K562 (cell line): ENCODE data around the gene ZNF268. TPM values are rescaled to one million over a fixed set of nuclear protein-coding genes. Genes with fewer than 3 reads are reported as not detected.

ENCODE experiments used
- ATAC-seq: fragments of 200-7000 bp; cut with Tn5 transposase; 3 replicates; pipeline ENCODE4 v1.9.1; 2020; ENCODE audit warnings: moderate library complexity
- BruUV-seq: library from RNA; stranded (reverse); fragments of 400-500 nt; replicated peaks from 2 replicates; lab custom pipeline; 2021; lab: Mats Ljungman, UMichigan
- CTCF ChIA-PET: fragments of 300-600 bp; formaldehyde crosslinking; extraction: SDS; loops from one replicate; lab custom pipeline; 2021; ENCODE audit warnings: low intra/inter-chr PET ratio; lab: Yijun Ruan, JAX
- POLR2A ChIA-PET: fragments of 300-600, 350-650 bp; sonication (Branson Sonifier 250); formaldehyde crosslinking; extraction: SDS; loops from one replicate; lab custom pipeline; 2021; ENCODE audit warnings: antibody characterized with exemption, inconsistent platforms; lab: Yijun Ruan, JAX
- DNase-seq, 4 experiments: peaks; one replicate each; pipeline versions ENCODE4 v3.0.0 to v3.0.0-alpha.2; 2011 to 2018; ENCODE audit warnings: low spot score in 3 of 4, mixed read lengths in 3 of 4; ENCODE audit errors: extremely low read depth in 1 of 4
- FAIRE-seq: peaks from 2 replicates; lab custom pipeline; 2011; peaks lifted over from hg19 to GRCh38; lab: Jason Lieb, UNC
- H2AFZ ChIP-seq: 2 replicates; pipeline ENCODE4 v1.6.0; 2011; ENCODE audit warnings: low read depth, low read length, control low read depth, inconsistent platforms
- H3K27ac ChIP-seq: fragments of 200-600 bp; 3 replicates; pipeline ENCODE4 v1.8.0; 2011; ENCODE audit warnings: low read depth, mild to moderate bottlenecking, control low read depth, inconsistent platforms, low read length, moderate library complexity, mixed read lengths; ENCODE audit errors: extremely low read depth
- H3K27me3 ChIP-seq, 2 experiments: fragments of 300-600 bp in 1 of 2; 2 replicates in 1 of 2; 3 replicates in 1 of 2; pipeline versions ENCODE4 v1.6.0 to v1.8.0; 2011; ENCODE audit warnings: inconsistent platforms in 2 of 2, low read length in 2 of 2, mild to moderate bottlenecking in 1 of 2, mixed read lengths in 1 of 2, moderate library complexity in 1 of 2; ENCODE audit not compliant: control insufficient read depth in 2 of 2, insufficient read depth in 2 of 2
- H3K36me3 ChIP-seq: fragments of 300-600 bp; 3 replicates; pipeline ENCODE4 v1.8.0; 2011; ENCODE audit warnings: mild to moderate bottlenecking, low read length, inconsistent platforms; ENCODE audit not compliant: control insufficient read depth, insufficient read depth
- H3K4me1 ChIP-seq, 2 experiments: fragments of 200-600 bp in 1 of 2; replicated peaks in 1 of 2; 2 replicates in 1 of 2; 3 replicates in 1 of 2; pipeline versions ENCODE4 v1.5.1 to v1.8.0; 2011; ENCODE audit warnings: inconsistent platforms in 2 of 2, low read length in 2 of 2, mild to moderate bottlenecking in 1 of 2, mixed read lengths in 1 of 2, moderate library complexity in 1 of 2; ENCODE audit not compliant: control insufficient read depth in 2 of 2, insufficient read depth in 2 of 2
- H3K4me2 ChIP-seq: 2 replicates; pipeline ENCODE4 v1.6.1; 2011; ENCODE audit warnings: low read length, control low read depth, inconsistent platforms, mixed read lengths; ENCODE audit not compliant: insufficient read depth
- H3K4me3 ChIP-seq: fragments of 200-600 bp; sonication (generic), shearing (Covaris generic); 2 replicates; pipeline ENCODE4 v1.5.1; 2016; ENCODE audit warnings: control low read depth, inconsistent platforms
- H3K79me2 ChIP-seq: fragments of 200-600 bp; 3 replicates; pipeline ENCODE4 v1.8.0; 2011; ENCODE audit warnings: low read length, inconsistent platforms; ENCODE audit not compliant: control insufficient read depth, insufficient read depth
- H3K9ac ChIP-seq, 2 experiments: 2 replicates each; pipeline versions ENCODE4 v1.6.0 to v1.6.1; 2011; ENCODE audit warnings: low read depth in 2 of 2, low read length in 2 of 2, control low read depth in 1 of 2, inconsistent platforms in 1 of 2, mild to moderate bottlenecking in 1 of 2, mixed read lengths in 1 of 2; ENCODE audit not compliant: insufficient read depth in 1 of 2
- H3K9me1 ChIP-seq: one replicate; pipeline ENCODE4 v1.6.0; 2011; ENCODE audit warnings: inconsistent platforms, mild to moderate bottlenecking, low read length, moderate library complexity; ENCODE audit not compliant: control insufficient read depth, insufficient read depth
- H3K9me3 ChIP-seq: replicated peaks from 2 replicates; pipeline ENCODE4 v1.5.1; 2011; ENCODE audit warnings: low read depth, low read length, inconsistent platforms; ENCODE audit not compliant: control insufficient read depth, insufficient read depth
- H4K20me1 ChIP-seq: replicated peaks from 2 replicates; pipeline ENCODE4 v1.6.1; 2011; ENCODE audit warnings: low read length, inconsistent platforms, mixed read lengths; ENCODE audit not compliant: control insufficient read depth, insufficient read depth
- BRF1 ChIP-seq: IDR thresholded peaks from 3 replicates; pipeline ENCODE4 v1.6.1; 2011; ENCODE audit warnings: borderline replicate concordance, mild to moderate bottlenecking; ENCODE audit not compliant: insufficient read length; ENCODE audit errors: extremely low read depth
- CXXC5 ChIP-seq: fragments of 250-450 bp; sonication (Bioruptor Pico); IDR thresholded peaks from 2 replicates; pipeline ENCODE4 v1.8.0; 2022; ENCODE audit warnings: inconsistent platforms, mild to moderate bottlenecking, moderate library complexity
- DACH1 ChIP-seq: fragments of 450-650 bp; IDR thresholded peaks from 2 replicates; pipeline ENCODE4 v1.6.1; 2018; ENCODE audit not compliant: partially characterized antibody
- ETV1 ChIP-seq: fragments of 450-650 bp; conservative IDR thresholded peaks from 2 replicates; pipeline ENCODE4 v1.6.1; 2016; ENCODE audit warnings: missing genetic modification characterization, control low read depth, low read depth, missing compliant biosample characterization
- FOSL1 ChIP-seq: fragments of 200-800 bp; sonication (Bioruptor generic); conservative IDR thresholded peaks from 2 replicates; pipeline ENCODE4 v1.6.1; 2016; ENCODE audit warnings: missing genetic modification characterization, missing compliant biosample characterization
- HNRNPUL1 ChIP-seq: fragments of 200-400 bp; formaldehyde crosslinking; IDR thresholded peaks from 2 replicates; pipeline ENCODE4 v1.6.1; 2017; ENCODE audit warnings: low read length
- MYBL2 ChIP-seq, 2 experiments: fragments of 450-650 bp in 1 of 2; sonication (generic) in 1 of 2; formaldehyde crosslinking in 1 of 2; IDR thresholded peaks; 2 replicates each; pipeline versions ENCODE4 v1.6.1 to v1.8.1; 2017 to 2022; ENCODE audit warnings: borderline replicate concordance in 1 of 2, inconsistent platforms in 1 of 2, low read depth in 1 of 2, mild to moderate bottlenecking in 1 of 2, missing genetic modification reagents in 1 of 2, moderate library complexity in 1 of 2
- NBN ChIP-seq: fragments of 450-650 bp; IDR thresholded peaks from 2 replicates; pipeline ENCODE4 v1.6.1; 2016; ENCODE audit warnings: low read depth, mild to moderate bottlenecking
- PRMT5 ChIP-seq: sonication (generic); formaldehyde crosslinking; IDR thresholded peaks from 2 replicates; pipeline ENCODE4 v1.5.0; 2020; ENCODE audit warnings: missing genetic modification reagents
- TAF7 ChIP-seq: fragments of 450-650 bp; IDR thresholded peaks from 2 replicates; pipeline ENCODE4 v1.6.1; 2016; ENCODE audit warnings: missing genetic modification characterization, missing compliant biosample characterization
- ZFX ChIP-seq: sonication (generic); formaldehyde crosslinking; IDR thresholded peaks from 2 replicates; pipeline ENCODE4 v1.8.0; 2022; ENCODE audit warnings: mild to moderate bottlenecking, missing genetic modification reagents, moderate library complexity
- ZNF347 ChIP-seq: fragments of 450-650 bp; formaldehyde crosslinking; IDR thresholded peaks from 2 replicates; pipeline ENCODE4 v1.4.0; 2020; ENCODE audit warnings: low read depth, mild to moderate bottlenecking, moderate library complexity
- ZNF384 ChIP-seq: IDR thresholded peaks from 2 replicates; pipeline ENCODE4 v1.6.1; 2012; ENCODE audit warnings: low read depth, low read length, improper control_type of control experiment
- ZNF583 ChIP-seq: fragments of 250-450 bp; sonication (Bioruptor Pico); IDR thresholded peaks from 2 replicates; pipeline ENCODE4 v1.4.0; 2020
- WGBS: fragments of 100-300 bp; shearing (Covaris generic); methylation state at CpG from one replicate; pipeline ENCODE4 v1.1.6; 2016; ENCODE audit warnings: low coverage, mixed read lengths; ENCODE audit not compliant: insufficient coverage; ENCODE audit errors: missing lambda C conversion rate; 5-methylcytosine and 5-hydroxymethylcytosine counted together
- in situ Hi-C: fragments of 300-500 bp; cut with MboI; formaldehyde crosslinking; loops from 4 replicates; pipeline ENCODE4 v1.15.0; 2018; ENCODE audit warnings: inconsistent platforms, mixed read lengths
- intact Hi-C: fragments of 100-400 bp; cut with micrococcal nuclease; formaldehyde crosslinking; loops from 2 replicates; pipeline ENCODE4 v1.14.2; 2022
- polyA plus RNA-seq, 8 experiments: library from polyadenylated mRNA; depleted of rRNA in 4 of 8; stranded (reverse) in 5 of 8; unstranded in 3 of 8; fragments of >200 nt; fragmentation: Nextera tagmentation in 2 of 8; fragmentation: Illumina TruSeq in 1 of 8; extraction: Ambion mirVana in 2 of 8; extraction: Trizol in 1 of 8; gene quantifications; 2 replicates each; pipeline versions ENCODE4 v1.2.1 to v1.2.3, GENCODE V29; 2011 to 2014; ENCODE audit warnings: inconsistent platforms in 1 of 8, missing spikeins in 1 of 8
- total RNA-seq, 7 experiments: library from RNA; depleted of rRNA in 6 of 7; stranded (reverse); fragments of >200 nt in 6 of 7; fragmentation: Illumina TruSeq in 2 of 7; extraction: Trizol in 2 of 7; gene quantifications; 2 replicates each; pipeline versions ENCODE4 v1.2.1 to v1.2.3, GENCODE V29; 2011 to 2021; ENCODE audit warnings: low replicate concordance in 1 of 7
- TF ChIP-seq, protein P1 (sequence below): sonication (generic); formaldehyde crosslinking; IDR thresholded peaks from 2 replicates; pipeline ENCODE4 v1.8.0; 2023; ENCODE audit warnings: mild to moderate bottlenecking, missing genetic modification reagents

Gene ZNF268
- total and polyA plus RNA-seq, 9 of the 15 experiments (the other 6 are each of a cell fraction or from before 2014, with no cell fraction given) = 4.8 to 12.0 (median 7.7) TPM

DNA sequence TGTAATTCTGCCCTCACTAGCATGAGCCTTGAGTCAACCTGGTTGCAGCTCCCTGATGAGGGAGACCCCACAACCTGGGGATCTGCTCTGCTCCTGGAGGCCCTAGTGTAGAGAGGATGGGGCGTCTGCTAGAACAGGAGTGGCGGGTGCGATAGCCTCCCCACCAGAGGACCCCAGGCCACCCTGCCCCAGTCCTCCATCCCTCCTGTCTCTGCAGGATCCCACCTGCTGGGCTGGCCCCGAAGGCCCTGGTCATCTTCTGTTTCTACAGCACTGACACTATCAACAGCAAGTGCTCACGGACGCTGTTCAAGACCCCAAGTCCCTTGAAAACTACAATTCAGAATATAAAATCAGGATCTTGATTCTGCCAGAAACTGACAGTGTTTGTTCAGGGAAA, 39.2 kb downstream of the ZNF268 start:
- ATAC-seq (no peak), FAIRE-seq (no peak), DNase-seq (no peak)
- ChIA-PET POLR2A (no interaction called here), CTCF (no interaction called here)
- H3K36me3 ChIP-seq = no peaks in the 10 kb centered on the region
- TF ChIP-seq ZNF347 (CRISPR knock-in tag) (no peak), MYBL2 (IDR thresholded peaks at IDR 0.05; ENCODE audit: low read depth) (no peak), MYBL2 (CRISPR knock-in tag; IDR thresholded peaks at IDR 0.05; ENCODE audit: borderline replicate concordance) (no peak), ZNF583 (CRISPR knock-in tag) (no peak), ETV1 (tag) (no peak), NBN (no peak), CXXC5 (CRISPR knock-in tag) (no peak)
- in situ Hi-C loops (no loop called here), intact Hi-C loops (no loop called here)
- no peaks in the 10 kb centered on the region for H3K9me1 ChIP-seq
- H2AFZ ChIP-seq = no peak overlapping the region
- H3K9me3 ChIP-seq = 0 out of 2 replicates have a peak, but pooled peaks cover 1% of the 10 kb centered on the region
- H3K4me3 ChIP-seq = no peak overlapping the region
- H3K27me3 ChIP-seq = no peaks in the 10 kb centered on the region
- no peak overlapping the region for H3K4me2 ChIP-seq
- no peaks in the 10 kb centered on the region for H3K4me1 ChIP-seq
- H4K20me1 ChIP-seq = no peaks in the 10 kb centered on the region
- BruUV-seq = no TSS peak
- no peak overlapping the region for H3K27ac ChIP-seq
- WGBS = 0% methylated on average over 3 of the region's 6 CpGs
- no peak overlapping the region for H3K9ac ChIP-seq
- no peaks in the 10 kb centered on the region for H3K79me2 ChIP-seq

DNA sequence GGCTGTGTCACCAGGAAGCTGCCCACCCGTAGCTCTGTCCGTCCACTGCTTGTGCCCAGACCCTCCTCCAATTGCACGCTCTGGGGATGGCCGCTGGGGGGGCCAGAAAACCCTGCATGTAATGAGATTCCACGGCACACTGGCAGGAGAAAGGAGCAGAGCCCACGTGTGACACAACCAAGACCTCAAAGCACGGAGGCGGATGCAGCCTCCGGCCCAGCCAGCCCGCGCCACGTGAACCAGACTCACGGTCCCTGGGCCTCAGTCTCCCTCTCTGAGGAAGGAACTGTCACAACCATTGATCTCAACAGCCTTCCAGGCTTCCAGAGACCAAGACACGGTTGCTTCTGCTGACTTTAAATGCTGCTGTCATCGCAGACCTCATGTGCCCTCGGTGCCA, 39.9 kb downstream of the ZNF268 start:
- WGBS = 0% methylated on average over 14 of the region's 16 CpGs
- intact Hi-C loops = no loop called here
- BruUV-seq = no TSS peak
- TF ChIP-seq ZFX (no peak), HNRNPUL1 (no peak), DACH1 (no peak), TAF7 (no peak), ZNF384 (no peak), PRMT5 (CRISPR knock-in tag) (no peak), BRF1 (no peak), FOSL1 (no peak)
- TF ChIP-seq, protein P1, sequence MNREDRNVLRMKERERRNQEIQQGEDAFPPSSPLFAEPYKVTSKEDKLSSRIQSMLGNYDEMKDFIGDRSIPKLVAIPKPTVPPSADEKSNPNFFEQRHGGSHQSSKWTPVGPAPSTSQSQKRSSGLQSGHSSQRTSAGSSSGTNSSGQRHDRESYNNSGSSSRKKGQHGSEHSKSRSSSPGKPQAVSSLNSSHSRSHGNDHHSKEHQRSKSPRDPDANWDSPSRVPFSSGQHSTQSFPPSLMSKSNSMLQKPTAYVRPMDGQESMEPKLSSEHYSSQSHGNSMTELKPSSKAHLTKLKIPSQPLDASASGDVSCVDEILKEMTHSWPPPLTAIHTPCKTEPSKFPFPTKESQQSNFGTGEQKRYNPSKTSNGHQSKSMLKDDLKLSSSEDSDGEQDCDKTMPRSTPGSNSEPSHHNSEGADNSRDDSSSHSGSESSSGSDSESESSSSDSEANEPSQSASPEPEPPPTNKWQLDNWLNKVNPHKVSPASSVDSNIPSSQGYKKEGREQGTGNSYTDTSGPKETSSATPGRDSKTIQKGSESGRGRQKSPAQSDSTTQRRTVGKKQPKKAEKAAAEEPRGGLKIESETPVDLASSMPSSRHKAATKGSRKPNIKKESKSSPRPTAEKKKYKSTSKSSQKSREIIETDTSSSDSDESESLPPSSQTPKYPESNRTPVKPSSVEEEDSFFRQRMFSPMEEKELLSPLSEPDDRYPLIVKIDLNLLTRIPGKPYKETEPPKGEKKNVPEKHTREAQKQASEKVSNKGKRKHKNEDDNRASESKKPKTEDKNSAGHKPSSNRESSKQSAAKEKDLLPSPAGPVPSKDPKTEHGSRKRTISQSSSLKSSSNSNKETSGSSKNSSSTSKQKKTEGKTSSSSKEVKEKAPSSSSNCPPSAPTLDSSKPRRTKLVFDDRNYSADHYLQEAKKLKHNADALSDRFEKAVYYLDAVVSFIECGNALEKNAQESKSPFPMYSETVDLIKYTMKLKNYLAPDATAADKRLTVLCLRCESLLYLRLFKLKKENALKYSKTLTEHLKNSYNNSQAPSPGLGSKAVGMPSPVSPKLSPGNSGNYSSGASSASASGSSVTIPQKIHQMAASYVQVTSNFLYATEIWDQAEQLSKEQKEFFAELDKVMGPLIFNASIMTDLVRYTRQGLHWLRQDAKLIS (CRISPR knock-in tag) = no peak

More for the DNA sequence above, 39.9 kb downstream of the ZNF268 start:
- no peak for DNase-seq
- Histone ChIP-seq H3K9me1 (no peaks in the 10 kb centered on the region), H3K4me2 (no peak overlapping the region), H3K4me3 (no peak overlapping the region), H3K9me3 (0 out of 2 replicates have a peak, but pooled peaks cover 1% of the 10 kb centered on the region), H2AFZ (no peak overlapping the region), H3K27ac (no peak overlapping the region), H3K4me1 (no peaks in the 10 kb centered on the region), H3K27me3 (no peaks in the 10 kb centered on the region), H3K9ac (no peak overlapping the region), H4K20me1 (no peaks in the 10 kb centered on the region), H3K36me3 (no peaks in the 10 kb centered on the region), H3K79me2 (no peaks in the 10 kb centered on the region)
- ATAC-seq = no peak
- ChIA-PET CTCF (no interaction called here), POLR2A (no interaction called here)
- in situ Hi-C loops = no loop called here
- FAIRE-seq = no peak
